DOHH2 (cell line): Measurements from ENCODE around the gene GABRQ.

Source experiments
- H3F3A ChIP-seq: fragments of 200-600 bp; sonication (generic), shearing (Covaris generic); 2 replicates; pipeline ENCODE4 v1.6.0; 2016; ENCODE audit warnings: antibody characterized with exemption, mild to moderate bottlenecking; ENCODE audit not compliant: control insufficient read depth, insufficient read depth
- H3K27ac ChIP-seq: fragments of 200-600 bp; sonication (generic); 2 replicates; pipeline ENCODE4 v1.5.1; 2014; ENCODE audit warnings: low read depth, mild to moderate bottlenecking, low read length, moderate library complexity
- H3K27me3 ChIP-seq: fragments of 200-600 bp; sonication (generic); 2 replicates; pipeline ENCODE4 v1.6.1; 2014; ENCODE audit warnings: mild to moderate bottlenecking, low read length, mixed read lengths; ENCODE audit not compliant: control insufficient read depth
- H3K36me3 ChIP-seq: fragments of 200-600 bp; sonication (generic); 2 replicates; pipeline ENCODE4 v1.6.1; 2014; ENCODE audit warnings: mild to moderate bottlenecking, low read length, moderate library complexity, mixed read lengths; ENCODE audit not compliant: control insufficient read depth
- H3K4me1 ChIP-seq: fragments of 200-600 bp; sonication (generic); 2 replicates; pipeline ENCODE4 v1.6.1; 2014; ENCODE audit warnings: mild to moderate bottlenecking, low read length, mixed read lengths; ENCODE audit not compliant: control insufficient read depth
- H3K4me2 ChIP-seq: fragments of 200-600 bp; sonication (generic); 2 replicates; pipeline ENCODE4 v1.6.0; 2014; ENCODE audit warnings: mild to moderate bottlenecking, low read length, moderate library complexity
- H3K4me3 ChIP-seq: fragments of 200-600 bp; sonication (generic); 2 replicates; pipeline ENCODE4 v1.5.1; 2014; ENCODE audit warnings: mild to moderate bottlenecking, low read length, mixed read lengths
- H3K79me2 ChIP-seq: fragments of 200-600 bp; sonication (generic); 2 replicates; pipeline ENCODE4 v1.6.1; 2014; ENCODE audit warnings: mild to moderate bottlenecking, low read length, mixed read lengths; ENCODE audit not compliant: control insufficient read depth
- H3K9me2 ChIP-seq: fragments of 200-600 bp; sonication (generic); replicated peaks from 2 replicates; pipeline ENCODE4 v1.6.1; 2014; ENCODE audit warnings: mild to moderate bottlenecking, low read length, mixed read lengths; ENCODE audit not compliant: control insufficient read depth
- H3K9me3 ChIP-seq: fragments of 200-600 bp; sonication (generic); 2 replicates; pipeline ENCODE4 v1.6.1; 2014; ENCODE audit warnings: antibody characterized with exemption, low read length, mixed read lengths; ENCODE audit not compliant: control insufficient read depth, insufficient read depth
- H4K20me1 ChIP-seq: fragments of 200-600 bp; sonication (generic); 2 replicates; pipeline ENCODE4 v1.6.0; 2014; ENCODE audit warnings: low read depth, mild to moderate bottlenecking, antibody characterized with exemption, low read length, moderate library complexity; ENCODE audit not compliant: control insufficient read depth, insufficient read depth
- EZH2phosphoT487 ChIP-seq: fragments of 200-600 bp; sonication (generic); IDR thresholded peaks from 2 replicates; pipeline ENCODE4 v1.6.1; 2017; ENCODE audit warnings: borderline replicate concordance, mild to moderate bottlenecking, antibody characterized with exemption, low read length, moderate library complexity, mixed read lengths
- TF ChIP-seq, protein P1 (sequence below): fragments of 200-600 bp; sonication (generic); IDR thresholded peaks from one replicate; pipeline ENCODE4 v1.5.1; 2014; ENCODE audit warnings: antibody characterized with exemption, mild to moderate bottlenecking, low read depth, low read length; ENCODE audit not compliant: poor library complexity, severe bottlenecking

Gene GABRQ

GRCh38 chrX:152601848-152602616, 35.7 kb upstream of the GABRQ start:
- no peaks in the 10 kb centered on the region for H3K9me3 ChIP-seq
- H3K79me2 ChIP-seq: no peaks in the 10 kb centered on the region
- no peaks in the 10 kb centered on the region for H3K9me2 ChIP-seq
- TF ChIP-seq EZH2phosphoT487: no peak
- TF ChIP-seq, protein P1, sequence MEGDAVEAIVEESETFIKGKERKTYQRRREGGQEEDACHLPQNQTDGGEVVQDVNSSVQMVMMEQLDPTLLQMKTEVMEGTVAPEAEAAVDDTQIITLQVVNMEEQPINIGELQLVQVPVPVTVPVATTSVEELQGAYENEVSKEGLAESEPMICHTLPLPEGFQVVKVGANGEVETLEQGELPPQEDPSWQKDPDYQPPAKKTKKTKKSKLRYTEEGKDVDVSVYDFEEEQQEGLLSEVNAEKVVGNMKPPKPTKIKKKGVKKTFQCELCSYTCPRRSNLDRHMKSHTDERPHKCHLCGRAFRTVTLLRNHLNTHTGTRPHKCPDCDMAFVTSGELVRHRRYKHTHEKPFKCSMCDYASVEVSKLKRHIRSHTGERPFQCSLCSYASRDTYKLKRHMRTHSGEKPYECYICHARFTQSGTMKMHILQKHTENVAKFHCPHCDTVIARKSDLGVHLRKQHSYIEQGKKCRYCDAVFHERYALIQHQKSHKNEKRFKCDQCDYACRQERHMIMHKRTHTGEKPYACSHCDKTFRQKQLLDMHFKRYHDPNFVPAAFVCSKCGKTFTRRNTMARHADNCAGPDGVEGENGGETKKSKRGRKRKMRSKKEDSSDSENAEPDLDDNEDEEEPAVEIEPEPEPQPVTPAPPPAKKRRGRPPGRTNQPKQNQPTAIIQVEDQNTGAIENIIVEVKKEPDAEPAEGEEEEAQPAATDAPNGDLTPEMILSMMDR: peak; percentile 25
- no peaks in the 10 kb centered on the region for H4K20me1 ChIP-seq
- H3K4me1 ChIP-seq: no peaks in the 10 kb centered on the region
- no peaks in the 10 kb centered on the region for H3K27me3 ChIP-seq
- H3F3A ChIP-seq: no peaks in the 10 kb centered on the region
- H3K36me3 ChIP-seq: no peaks in the 10 kb centered on the region
- no peak overlapping the region for H3K27ac ChIP-seq
- H3K4me2 ChIP-seq: no peak overlapping the region
- H3K4me3 ChIP-seq: no peak overlapping the region

- H3K4me2 ChIP-seq: no peak overlapping the region
- TF ChIP-seq, protein P1: no peak
- TF ChIP-seq EZH2phosphoT487: no peak
- H3K9me3 ChIP-seq: no peaks in the 10 kb centered on the region
- H3K27me3 ChIP-seq: no peaks in the 10 kb centered on the region
- H3K36me3 ChIP-seq: no peaks in the 10 kb centered on the region
- no peak overlapping the region for H3K27ac ChIP-seq
- H3K79me2 ChIP-seq: no peaks in the 10 kb centered on the region
- no peak overlapping the region for H3K4me3 ChIP-seq
- H3F3A ChIP-seq: no peaks in the 10 kb centered on the region
- no peaks in the 10 kb centered on the region for H4K20me1 ChIP-seq
- no peaks in the 10 kb centered on the region for H3K4me1 ChIP-seq
- no peaks in the 10 kb centered on the region for H3K9me2 ChIP-seq
Measured at GRCh38 chrX:152614791-152615190, 22.9 kb upstream of the GABRQ start.

- Histone ChIP-seq H3K36me3 (no peaks in the 10 kb centered on the region), H3K4me3 (no peak overlapping the region), H3K79me2 (no peaks in the 10 kb centered on the region), H3K9me2 (no peaks in the 10 kb centered on the region), H3K27ac (no peak overlapping the region), H3K27me3 (no peaks in the 10 kb centered on the region), H3K4me2 (no peak overlapping the region), H3F3A (no peaks in the 10 kb centered on the region), H4K20me1 (no peaks in the 10 kb centered on the region), H3K4me1 (no peaks in the 10 kb centered on the region), H3K9me3 (no peaks in the 10 kb centered on the region)
- TF ChIP-seq, protein P1: no peak
- TF ChIP-seq EZH2phosphoT487: no peak
Measured at GRCh38 chrX:152619897-152620296, 17.8 kb upstream of the GABRQ start.
